ENCODE results near the gene PHF21B. TPM values are rescaled to one million over a fixed set of nuclear protein-coding genes. Genes with fewer than 3 reads are reported as not detected.

The PHF21B gene
- total RNA-seq, 1 experiment from 2014 or later, result not detected

DNA sequence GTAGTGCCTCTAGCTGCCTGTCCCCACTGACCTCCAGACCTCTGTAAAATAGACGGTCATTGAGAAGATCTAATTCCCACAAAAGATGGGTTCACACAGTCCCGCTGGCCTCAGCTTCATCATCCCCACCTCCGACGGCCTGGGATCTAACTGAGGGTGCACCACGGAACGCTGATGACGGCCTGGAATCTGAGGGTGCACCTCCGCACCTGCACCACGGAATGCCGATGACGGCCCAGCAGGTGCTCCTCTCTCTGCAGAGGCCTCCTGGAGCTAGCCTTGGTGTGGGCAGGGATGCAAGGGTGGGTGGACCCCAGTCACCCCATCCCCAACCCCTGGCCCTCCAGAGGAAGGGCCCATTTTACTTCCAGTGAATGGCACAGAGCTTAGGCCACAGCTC is 77.3 kb downstream of the PHF21B start:
- intact Hi-C loops (cut with micrococcal nuclease; ENCODE audit: unreplicated experiment), result no loop called here
- CTCF ChIA-PET, result no interaction called here
- Mint-ChIP-seq H3K27me3 (ENCODE audit: unreplicated experiment) (peaks cover 98% of the 10 kb centered on the region), H3K9me3 (ENCODE audit: low read depth, unreplicated experiment) (no peaks in the 10 kb centered on the region), H3K36me3 (ENCODE audit: insufficient read depth, unreplicated experiment) (no peaks in the 10 kb centered on the region), H3K27ac (ENCODE audit: unreplicated experiment) (no peak overlapping the region), H3K4me3 (ENCODE audit: low read depth, unreplicated experiment) (no peak overlapping the region), H3K4me1 (ENCODE audit: low read depth, unreplicated experiment) (no peaks in the 10 kb centered on the region)
- TF ChIP-seq, protein P1, sequence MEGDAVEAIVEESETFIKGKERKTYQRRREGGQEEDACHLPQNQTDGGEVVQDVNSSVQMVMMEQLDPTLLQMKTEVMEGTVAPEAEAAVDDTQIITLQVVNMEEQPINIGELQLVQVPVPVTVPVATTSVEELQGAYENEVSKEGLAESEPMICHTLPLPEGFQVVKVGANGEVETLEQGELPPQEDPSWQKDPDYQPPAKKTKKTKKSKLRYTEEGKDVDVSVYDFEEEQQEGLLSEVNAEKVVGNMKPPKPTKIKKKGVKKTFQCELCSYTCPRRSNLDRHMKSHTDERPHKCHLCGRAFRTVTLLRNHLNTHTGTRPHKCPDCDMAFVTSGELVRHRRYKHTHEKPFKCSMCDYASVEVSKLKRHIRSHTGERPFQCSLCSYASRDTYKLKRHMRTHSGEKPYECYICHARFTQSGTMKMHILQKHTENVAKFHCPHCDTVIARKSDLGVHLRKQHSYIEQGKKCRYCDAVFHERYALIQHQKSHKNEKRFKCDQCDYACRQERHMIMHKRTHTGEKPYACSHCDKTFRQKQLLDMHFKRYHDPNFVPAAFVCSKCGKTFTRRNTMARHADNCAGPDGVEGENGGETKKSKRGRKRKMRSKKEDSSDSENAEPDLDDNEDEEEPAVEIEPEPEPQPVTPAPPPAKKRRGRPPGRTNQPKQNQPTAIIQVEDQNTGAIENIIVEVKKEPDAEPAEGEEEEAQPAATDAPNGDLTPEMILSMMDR (IDR thresholded peaks at IDR 0.05; ENCODE audit: unreplicated experiment), result no peak
- BruUV-seq (replicated peaks), result no TSS peak
- no peak for DNase-seq

DNA sequence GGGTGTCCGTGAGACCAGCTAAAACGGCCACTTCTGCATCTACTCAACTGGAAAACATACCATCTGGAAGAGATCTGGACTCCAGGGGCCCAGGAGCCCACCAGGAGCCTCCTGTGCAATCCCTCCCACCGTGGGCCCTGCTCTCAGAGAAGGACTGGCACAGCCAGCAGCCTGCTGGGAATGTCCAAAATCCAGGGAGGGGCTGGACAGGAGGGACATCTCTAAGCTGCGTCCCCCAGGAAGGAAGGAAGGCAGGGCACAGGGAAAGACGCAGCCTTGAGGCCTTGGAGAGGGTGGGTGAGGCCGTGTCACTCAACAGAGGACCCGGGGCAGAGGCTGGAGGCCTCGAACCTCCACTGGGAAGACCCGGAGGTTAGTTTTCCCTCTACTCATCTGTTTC is 78.0 kb downstream of the PHF21B start:
- TF ChIP-seq, protein P1 (IDR thresholded peaks at IDR 0.05; ENCODE audit: unreplicated experiment), result no peak

DNA sequence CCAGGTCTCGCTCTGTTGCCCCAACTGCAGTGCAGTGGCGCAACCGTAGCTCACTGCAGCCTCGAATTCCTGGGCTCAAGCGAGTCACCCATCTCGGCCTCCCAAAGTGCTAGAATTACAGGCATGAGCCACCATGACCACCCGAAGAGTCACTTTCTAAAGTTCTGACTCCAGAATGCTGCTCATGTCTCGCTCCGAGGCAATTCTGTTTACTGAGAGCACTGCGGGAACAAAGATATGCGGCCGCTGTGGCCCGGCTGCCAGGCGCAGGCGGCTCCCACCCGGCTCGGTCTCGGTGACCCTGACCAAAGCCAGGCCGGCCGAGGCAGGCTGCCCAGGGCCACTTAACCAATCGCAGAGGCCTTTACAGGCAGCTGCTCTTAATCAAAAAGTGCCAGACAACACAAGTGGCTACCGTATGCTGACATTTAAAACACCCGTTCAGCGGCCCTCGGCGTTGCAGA is 78.7 kb downstream of the PHF21B start:
- intact Hi-C loops (cut with micrococcal nuclease; ENCODE audit: unreplicated experiment), result no loop called here
- CTCF ChIA-PET, result interaction anchor here (0.6 kb wide), 1 partner anchor 45 kb away, joined by 6 read pairs; no protein-coding TSS in a partner anchor
- peaks cover 98% of the 10 kb centered on the region for H3K27me3 Mint-ChIP-seq (ENCODE audit: unreplicated experiment)
- H3K4me3 Mint-ChIP-seq (ENCODE audit: low read depth, unreplicated experiment), result no peak overlapping the region
- BruUV-seq (replicated peaks), result no TSS peak
- H3K27ac Mint-ChIP-seq (ENCODE audit: unreplicated experiment), result no peak overlapping the region
- no peak for DNase-seq
- TF ChIP-seq, protein P1 (IDR thresholded peaks at IDR 0.05; ENCODE audit: unreplicated experiment), result no peak
- H3K4me1 Mint-ChIP-seq (ENCODE audit: low read depth, unreplicated experiment), result no peaks in the 10 kb centered on the region
- no peaks in the 10 kb centered on the region for H3K36me3 Mint-ChIP-seq (ENCODE audit: insufficient read depth, unreplicated experiment)
- H3K9me3 Mint-ChIP-seq (ENCODE audit: low read depth, unreplicated experiment), result no peaks in the 10 kb centered on the region

More for the DNA sequence above, 78.0 kb downstream of the PHF21B start:
- H3K36me3 Mint-ChIP-seq (ENCODE audit: insufficient read depth, unreplicated experiment), result no peaks in the 10 kb centered on the region
- H3K9me3 Mint-ChIP-seq (ENCODE audit: low read depth, unreplicated experiment), result no peaks in the 10 kb centered on the region
- H3K4me1 Mint-ChIP-seq (ENCODE audit: low read depth, unreplicated experiment), result no peaks in the 10 kb centered on the region
- no peak overlapping the region for H3K27ac Mint-ChIP-seq (ENCODE audit: unreplicated experiment)
- intact Hi-C loops (cut with micrococcal nuclease; ENCODE audit: unreplicated experiment), result no loop called here
- H3K27me3 Mint-ChIP-seq (ENCODE audit: unreplicated experiment), result peaks cover 98% of the 10 kb centered on the region
- CTCF ChIA-PET, result no interaction called here
- H3K4me3 Mint-ChIP-seq (ENCODE audit: low read depth, unreplicated experiment), result no peak overlapping the region
- no TSS peak for BruUV-seq (replicated peaks)
- DNase-seq, result no peak

DNA sequence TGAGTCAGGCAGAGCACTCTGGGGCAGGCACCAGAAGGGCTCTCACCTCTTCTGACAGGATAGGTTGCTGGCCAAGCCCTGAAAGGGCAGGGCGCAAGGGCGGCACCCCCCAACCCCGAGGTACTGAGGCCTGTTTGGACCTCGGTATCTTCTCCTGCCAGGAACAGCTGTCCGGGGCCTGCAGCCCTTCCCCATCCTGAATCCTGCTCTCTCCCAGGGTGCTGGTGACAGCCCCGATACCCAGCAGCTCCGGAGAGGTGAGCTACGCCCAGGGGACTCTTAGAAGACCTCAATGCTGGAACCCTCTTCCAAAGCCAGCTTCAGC is 79.1 kb downstream of the PHF21B start:
- intact Hi-C loops (cut with micrococcal nuclease; ENCODE audit: unreplicated experiment), result no loop called here
- no peak overlapping the region for H3K27ac Mint-ChIP-seq (ENCODE audit: unreplicated experiment)

More for the DNA sequence above, 79.1 kb downstream of the PHF21B start:
- CTCF ChIA-PET, result no interaction called here
- BruUV-seq (replicated peaks), result no TSS peak
- no peak for DNase-seq
- Mint-ChIP-seq H3K4me3 (ENCODE audit: low read depth, unreplicated experiment) (no peak overlapping the region), H3K9me3 (ENCODE audit: low read depth, unreplicated experiment) (no peaks in the 10 kb centered on the region), H3K27me3 (ENCODE audit: unreplicated experiment) (peaks cover 99% of the 10 kb centered on the region), H3K36me3 (ENCODE audit: insufficient read depth, unreplicated experiment) (no peaks in the 10 kb centered on the region), H3K4me1 (ENCODE audit: low read depth, unreplicated experiment) (no peaks in the 10 kb centered on the region)
- TF ChIP-seq, protein P1 (IDR thresholded peaks at IDR 0.05; ENCODE audit: unreplicated experiment), result no peak

Measured in Calu3 (cell line).